Ureter (tissue), 1 donor: Measurements from ENCODE around the gene GPR180. TPM values are rescaled to one million over a fixed set of nuclear protein-coding genes. Genes with fewer than 3 reads are reported as not detected.

ENCODE experiments used
- total RNA-seq: library from RNA; stranded (reverse); gene quantifications from one replicate; pipeline ENCODE4 v1.2.4, GENCODE V29; 2023
- donor health status: DM: yes; HTN: yes; CAD: no.

Gene GPR180
- total RNA-seq, 1 donor from 2014 or later = 5.1 TPM

Other genes starting within 250 kb of the GPR180 start
- 0.42 TPM for gene DCT, start 122.2 kb upstream of the GPR180 start, total RNA-seq
- gene TGDS, start 5.7 kb upstream of the GPR180 start, total RNA-seq = 11.5 TPM
- not detected for gene SOX21, start 110.7 kb downstream of the GPR180 start, total RNA-seq